22Rv1 (cell line): ENCODE measurements around the gene FHAD1.

Experiments used
- H3K27ac ChIP-seq: fragments of 450-650 bp; 2 replicates; pipeline ENCODE4 v1.5.1; 2017
- ZFX ChIP-seq: fragments of 450-650 bp; IDR thresholded peaks from 2 replicates; pipeline ENCODE4 v1.6.1; 2017; ENCODE audit warnings: antibody characterized with exemption, borderline replicate concordance
- TF ChIP-seq, protein P1 (sequence below): fragments of 450-650 bp; IDR thresholded peaks from 2 replicates; pipeline ENCODE4 v1.5.1; 2017; ENCODE audit warnings: mild to moderate bottlenecking

The FHAD1 gene

DNA sequence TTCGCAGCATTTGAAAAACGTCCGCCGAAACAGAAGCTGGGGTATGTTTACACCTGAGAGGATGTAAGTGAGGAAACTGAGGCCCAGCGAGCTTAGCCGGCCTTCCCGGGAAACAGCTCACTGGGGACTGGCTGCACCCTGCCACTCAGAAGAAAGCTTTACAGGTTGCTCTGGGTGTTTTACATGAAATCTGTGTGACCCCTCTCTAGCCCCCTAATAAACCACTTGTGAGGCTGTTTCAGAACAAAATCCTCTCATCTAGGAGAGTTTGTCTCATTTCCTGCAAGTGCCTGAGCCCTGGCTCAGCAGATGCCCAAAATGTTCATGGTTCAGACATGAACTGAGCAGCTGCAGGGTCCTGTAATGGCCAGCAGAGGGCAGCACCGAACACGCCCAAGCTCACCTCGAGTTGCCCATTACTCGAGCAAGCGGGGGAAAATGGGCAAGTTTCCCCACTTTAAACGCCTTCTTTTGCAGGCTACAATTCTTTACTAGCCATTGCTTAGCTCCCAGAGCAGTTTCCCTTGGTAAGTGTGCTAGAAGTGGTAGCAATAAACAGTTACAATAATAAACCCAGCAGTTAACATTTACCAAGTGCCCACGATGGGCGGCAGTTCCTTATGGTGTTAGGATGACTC is 76.4 kb downstream of the FHAD1 start:
- H3K27ac ChIP-seq: peak overlapping the region; percentile 75
- TF ChIP-seq ZFX: no peak
- TF ChIP-seq, protein P1, sequence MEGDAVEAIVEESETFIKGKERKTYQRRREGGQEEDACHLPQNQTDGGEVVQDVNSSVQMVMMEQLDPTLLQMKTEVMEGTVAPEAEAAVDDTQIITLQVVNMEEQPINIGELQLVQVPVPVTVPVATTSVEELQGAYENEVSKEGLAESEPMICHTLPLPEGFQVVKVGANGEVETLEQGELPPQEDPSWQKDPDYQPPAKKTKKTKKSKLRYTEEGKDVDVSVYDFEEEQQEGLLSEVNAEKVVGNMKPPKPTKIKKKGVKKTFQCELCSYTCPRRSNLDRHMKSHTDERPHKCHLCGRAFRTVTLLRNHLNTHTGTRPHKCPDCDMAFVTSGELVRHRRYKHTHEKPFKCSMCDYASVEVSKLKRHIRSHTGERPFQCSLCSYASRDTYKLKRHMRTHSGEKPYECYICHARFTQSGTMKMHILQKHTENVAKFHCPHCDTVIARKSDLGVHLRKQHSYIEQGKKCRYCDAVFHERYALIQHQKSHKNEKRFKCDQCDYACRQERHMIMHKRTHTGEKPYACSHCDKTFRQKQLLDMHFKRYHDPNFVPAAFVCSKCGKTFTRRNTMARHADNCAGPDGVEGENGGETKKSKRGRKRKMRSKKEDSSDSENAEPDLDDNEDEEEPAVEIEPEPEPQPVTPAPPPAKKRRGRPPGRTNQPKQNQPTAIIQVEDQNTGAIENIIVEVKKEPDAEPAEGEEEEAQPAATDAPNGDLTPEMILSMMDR: peak; percentile 97

DNA sequence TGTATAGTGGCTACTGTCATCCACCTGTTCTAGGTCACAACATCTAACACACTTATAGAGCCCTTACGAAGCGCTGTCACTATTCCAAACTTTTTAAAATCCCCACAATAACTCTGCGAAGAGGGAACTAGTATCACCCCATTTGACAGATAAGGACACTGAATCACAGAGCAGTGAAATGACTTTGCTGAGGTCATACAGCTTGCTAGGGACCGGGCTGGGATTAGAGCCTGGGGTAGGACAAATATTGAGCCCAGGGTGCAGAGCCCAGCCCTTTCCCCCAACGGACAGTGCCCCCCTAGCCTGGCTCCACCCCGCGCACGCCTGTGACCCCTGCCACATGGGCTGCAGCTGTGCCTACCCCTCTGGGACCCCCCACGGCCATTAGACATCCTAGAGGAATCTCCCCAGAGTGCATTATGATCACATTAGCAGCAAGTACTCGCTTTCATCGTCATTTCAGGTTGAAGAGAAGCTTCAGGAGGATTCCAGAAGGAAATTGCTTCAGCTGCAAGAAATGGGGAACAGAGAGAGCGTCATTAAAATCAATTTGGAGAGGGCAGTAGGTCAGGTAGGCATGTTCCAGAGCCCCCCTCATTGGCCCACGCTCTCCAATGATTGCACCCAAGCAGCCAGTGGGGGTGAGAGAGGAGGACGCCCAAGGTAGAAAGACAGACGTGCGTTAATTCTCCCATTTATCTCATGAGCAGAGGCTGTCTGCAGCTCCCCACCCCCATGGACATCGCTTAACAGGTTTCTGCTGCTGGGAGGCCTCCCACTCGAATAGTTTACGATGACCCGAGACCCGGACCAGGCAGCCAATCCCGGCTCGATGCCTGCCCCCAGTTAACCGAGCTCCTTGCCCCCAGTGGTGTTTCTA is 77.2 kb downstream of the FHAD1 start:
- H3K27ac ChIP-seq: no peak overlapping the region
- TF ChIP-seq, protein P1: no peak
- TF ChIP-seq ZFX: no peak

DNA sequence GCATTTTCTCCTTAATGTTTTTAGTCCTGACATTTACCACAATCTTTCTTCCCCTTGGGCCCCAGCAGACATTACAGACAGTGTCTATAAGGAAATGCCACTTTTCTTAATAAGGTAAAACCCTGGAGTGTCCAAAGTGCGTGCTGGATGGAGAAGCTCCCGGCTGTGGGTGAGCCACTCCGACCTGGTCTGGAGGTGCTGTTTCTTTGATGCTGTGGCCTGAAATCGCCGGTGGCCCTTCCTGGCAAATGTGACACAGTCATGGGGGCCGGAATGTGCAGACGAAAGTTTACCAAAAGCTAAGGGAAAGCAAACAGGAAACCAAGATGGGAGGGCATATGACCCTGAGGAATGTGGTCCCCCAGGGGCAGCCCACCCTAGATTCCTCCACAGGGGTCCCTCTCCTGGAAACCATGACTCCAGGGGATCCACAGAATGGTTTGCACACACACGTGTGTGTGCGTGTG is 77.9 kb downstream of the FHAD1 start:
- TF ChIP-seq ZFX: no peak
- TF ChIP-seq, protein P1: no peak
- H3K27ac ChIP-seq: no peak overlapping the region

DNA sequence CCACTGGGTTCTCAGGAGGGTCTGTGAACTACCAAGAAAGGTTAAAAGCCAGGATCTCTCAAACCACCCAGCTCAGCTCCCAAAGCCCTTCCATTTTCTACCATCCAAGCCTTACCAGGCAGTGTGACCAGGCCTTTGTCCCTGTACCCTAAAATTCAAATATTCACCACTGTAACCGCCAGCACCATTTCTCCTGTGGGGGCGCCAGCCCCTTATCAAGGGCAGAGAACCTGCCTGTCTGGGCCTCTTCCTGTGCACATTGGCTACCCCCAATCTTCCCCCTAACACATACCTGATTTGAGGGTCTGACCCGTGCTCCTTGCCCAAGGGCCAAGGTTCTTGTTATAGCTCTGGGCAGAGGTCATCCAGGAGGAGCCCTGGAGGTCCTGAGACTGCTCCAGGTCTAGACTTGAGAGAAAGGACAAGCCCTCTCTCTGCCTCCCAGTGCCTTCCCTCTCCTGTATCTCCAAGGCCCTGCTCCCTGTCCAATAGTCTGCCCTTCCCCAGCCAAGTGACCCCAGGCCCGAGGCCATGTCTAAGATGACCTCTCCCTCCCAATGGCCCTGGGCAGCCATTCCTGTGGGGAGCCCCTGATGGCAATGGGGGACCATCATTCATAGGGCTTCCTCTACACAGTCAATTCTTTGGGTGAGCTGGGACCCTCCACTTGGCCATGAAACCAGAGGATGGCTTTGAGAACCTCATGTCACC is 78.5 kb downstream of the FHAD1 start:
- TF ChIP-seq ZFX: no peak
- TF ChIP-seq, protein P1: no peak
- H3K27ac ChIP-seq: no peak overlapping the region

DNA sequence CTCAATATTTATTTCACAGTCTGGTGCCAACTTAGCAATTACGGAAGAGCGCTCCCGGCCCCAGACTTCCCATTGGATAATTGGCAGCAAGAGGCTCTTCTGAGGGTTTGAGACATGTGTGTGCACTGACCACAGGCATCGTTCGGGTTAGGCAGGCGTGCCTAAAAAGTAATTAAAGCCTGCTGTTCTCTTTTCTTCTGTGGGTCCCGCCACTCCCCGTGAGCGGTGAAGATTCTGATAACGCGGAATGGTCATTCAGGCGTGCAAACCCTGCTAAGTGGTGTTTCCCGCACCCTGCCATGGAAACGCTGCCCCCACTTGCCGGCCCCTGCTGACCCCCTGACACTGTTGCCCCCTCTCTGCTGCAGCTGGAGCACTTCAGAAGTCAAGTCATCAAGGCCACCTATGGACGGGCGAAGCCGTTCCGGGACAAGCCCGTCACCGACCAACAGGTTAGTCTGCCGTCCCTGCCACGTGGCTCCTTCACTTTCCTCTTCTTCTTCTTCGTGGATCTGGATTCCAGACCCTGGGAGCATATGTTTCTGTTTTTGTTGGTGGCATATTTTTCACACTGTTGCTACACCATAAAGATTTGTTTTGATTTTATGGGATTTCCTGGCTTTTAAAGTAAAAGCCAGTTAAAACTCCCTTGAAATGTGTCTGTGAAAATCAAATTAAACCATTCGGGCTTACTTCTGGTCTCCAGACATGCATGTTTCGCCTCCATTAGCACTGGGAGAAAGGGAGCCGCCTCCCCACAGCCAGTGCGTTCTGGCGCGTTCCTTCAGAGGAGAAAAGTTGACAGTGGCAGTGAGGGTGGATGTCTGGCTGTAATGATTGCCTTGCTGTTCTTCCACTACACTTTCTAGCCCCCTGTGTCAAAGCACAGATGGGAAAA is 79.9 kb downstream of the FHAD1 start:
- no peak overlapping the region for H3K27ac ChIP-seq
- TF ChIP-seq ZFX: no peak
- TF ChIP-seq, protein P1: no peak

DNA sequence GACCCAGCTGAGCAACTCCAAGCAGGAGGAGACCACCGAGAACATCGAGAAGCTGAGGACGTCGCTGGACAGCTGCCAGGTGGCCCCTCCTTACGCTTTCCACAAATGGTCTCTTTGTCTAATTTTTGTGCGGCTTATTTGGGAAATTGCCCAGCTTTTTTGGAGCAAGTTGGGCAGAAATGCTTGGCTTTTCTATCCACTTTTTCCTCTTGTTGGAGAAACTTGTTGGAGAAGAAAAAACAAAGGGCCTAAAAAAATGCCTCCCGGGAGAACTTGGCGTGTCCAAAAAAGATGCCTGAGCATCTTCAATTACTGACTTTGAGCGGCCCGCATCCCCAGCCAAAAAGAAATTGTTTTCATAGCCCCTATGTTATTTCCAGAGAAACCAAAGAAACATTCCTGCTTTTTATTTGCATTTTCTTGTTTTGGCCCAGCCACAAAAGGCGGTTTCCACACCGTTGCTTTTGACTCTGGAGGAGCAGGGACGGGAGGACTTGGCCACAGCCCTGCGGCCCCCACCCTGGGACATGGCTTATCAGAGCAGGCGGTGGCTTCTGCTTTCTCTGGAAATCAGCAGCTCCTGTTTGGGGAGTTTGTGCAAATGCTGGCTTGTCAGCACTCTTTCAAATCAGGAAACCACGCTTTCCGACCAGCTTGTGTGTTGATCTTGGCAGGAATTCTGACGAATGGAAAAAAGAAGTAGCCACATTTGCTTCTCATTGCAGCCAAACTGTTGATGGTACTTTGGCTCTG is 81.5 kb downstream of the FHAD1 start:
- TF ChIP-seq, protein P1: no peak
- TF ChIP-seq ZFX: no peak
- no peak overlapping the region for H3K27ac ChIP-seq
